Neural progenitor cell (in vitro differentiated cells): ENCODE measurements around the gene TMEM30A.

Experiments used
- CTCF ChIP-seq: fragments of 200-600 bp; sonication (generic); IDR thresholded peaks from 2 replicates; pipeline ENCODE4 v1.5.1; 2017; ENCODE audit warnings: antibody characterized with exemption, mild to moderate bottlenecking
- EZH2 ChIP-seq: fragments of 200-600 bp; sonication (generic); IDR thresholded peaks from 2 replicates; pipeline ENCODE4 v1.6.1; 2017; ENCODE audit warnings: antibody characterized with exemption, mild to moderate bottlenecking, moderate library complexity

- TF ChIP-seq EZH2 (no peak), CTCF (no peak)
These were observed 80.9 kb downstream of the TMEM30A start for GRCh38 chr6:75203721-75204120.
